ENCODE measurements around the gene EPB42. TPM values are rescaled to one million over a fixed set of nuclear protein-coding genes. Genes with fewer than 3 reads are reported as not detected.
A peak's percentile ranks its signal among the peaks of the same experiment; 100 is the strongest.

Gene EPB42
- total RNA-seq, 4 donors from 2014 or later, result not detected

DNA sequence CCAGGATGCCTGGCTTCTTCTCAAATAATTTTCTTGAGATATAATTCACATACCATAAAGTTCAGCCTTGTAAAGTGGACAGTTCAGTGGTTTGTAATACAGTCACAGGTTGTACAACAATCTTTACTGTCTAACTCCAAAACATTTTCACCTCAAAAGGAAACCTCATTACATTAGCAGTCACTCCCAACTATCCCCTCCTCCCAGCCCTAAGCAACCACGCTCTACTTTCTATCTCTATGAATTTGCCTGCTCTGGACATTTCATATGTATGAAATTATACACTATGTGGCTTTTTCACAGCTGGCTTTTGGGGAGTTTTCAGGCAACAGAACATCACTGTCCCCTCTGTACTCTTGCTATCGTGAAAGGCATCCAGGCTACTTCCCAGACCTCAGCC lies 28.4 kb upstream of the EPB42 start:
- DNase-seq (ENCODE audit: low spot score in 2 of 2), result no peak
- Histone ChIP-seq H3K27me3 (no peaks in the 10 kb centered on the region), H3K36me3 (no peaks in the 10 kb centered on the region), H3K27ac (peak overlapping the region; percentile 15), H3K9me3 (no peaks in the 10 kb centered on the region), H3K4me3 (no peak overlapping the region), H3K4me1 (peaks cover 24% of the 10 kb centered on the region)
- 68% methylated on average over 2 of the region's 2 CpGs for WGBS
- TF ChIP-seq EP300 (IDR thresholded peaks at IDR 0.05), result no peak
- TF ChIP-seq POLR2A (IDR thresholded peaks at IDR 0.05), result no peak
- TF ChIP-seq, protein P1, sequence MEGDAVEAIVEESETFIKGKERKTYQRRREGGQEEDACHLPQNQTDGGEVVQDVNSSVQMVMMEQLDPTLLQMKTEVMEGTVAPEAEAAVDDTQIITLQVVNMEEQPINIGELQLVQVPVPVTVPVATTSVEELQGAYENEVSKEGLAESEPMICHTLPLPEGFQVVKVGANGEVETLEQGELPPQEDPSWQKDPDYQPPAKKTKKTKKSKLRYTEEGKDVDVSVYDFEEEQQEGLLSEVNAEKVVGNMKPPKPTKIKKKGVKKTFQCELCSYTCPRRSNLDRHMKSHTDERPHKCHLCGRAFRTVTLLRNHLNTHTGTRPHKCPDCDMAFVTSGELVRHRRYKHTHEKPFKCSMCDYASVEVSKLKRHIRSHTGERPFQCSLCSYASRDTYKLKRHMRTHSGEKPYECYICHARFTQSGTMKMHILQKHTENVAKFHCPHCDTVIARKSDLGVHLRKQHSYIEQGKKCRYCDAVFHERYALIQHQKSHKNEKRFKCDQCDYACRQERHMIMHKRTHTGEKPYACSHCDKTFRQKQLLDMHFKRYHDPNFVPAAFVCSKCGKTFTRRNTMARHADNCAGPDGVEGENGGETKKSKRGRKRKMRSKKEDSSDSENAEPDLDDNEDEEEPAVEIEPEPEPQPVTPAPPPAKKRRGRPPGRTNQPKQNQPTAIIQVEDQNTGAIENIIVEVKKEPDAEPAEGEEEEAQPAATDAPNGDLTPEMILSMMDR (IDR thresholded peaks at IDR 0.05), result no peak
- no peak for TF ChIP-seq POLR2AphosphoS5 (IDR thresholded peaks at IDR 0.05)

DNA sequence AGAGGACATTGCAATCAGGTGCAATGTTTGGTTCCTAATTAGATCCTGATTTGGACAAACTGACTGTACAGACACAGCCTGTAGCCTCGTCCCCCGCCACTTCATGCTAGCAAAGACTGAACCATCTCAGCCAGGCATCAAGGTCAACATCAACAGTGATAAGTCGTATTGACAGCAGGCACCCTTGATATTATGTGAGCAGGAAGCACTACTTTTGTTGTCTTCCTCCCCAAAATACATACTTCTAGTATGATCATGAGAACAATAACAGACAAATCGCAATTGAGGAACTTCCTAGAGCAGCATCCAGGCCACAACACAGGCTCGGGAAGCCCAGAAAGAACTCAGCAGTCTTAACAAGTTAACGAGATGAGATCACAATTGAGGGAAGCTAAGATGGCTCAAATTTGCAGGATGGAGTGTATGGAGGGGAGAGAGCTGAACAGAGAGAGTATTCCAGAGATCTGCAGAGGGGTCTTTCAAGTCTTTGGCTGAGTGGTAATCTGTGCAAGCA lies 25.5 kb upstream of the EPB42 start:
- no peak for DNase-seq (ENCODE audit: low spot score in 2 of 2)
- WGBS, result 77% methylated on average over 6 of the region's 6 CpGs
- no peak for TF ChIP-seq POLR2A (IDR thresholded peaks at IDR 0.05)
- TF ChIP-seq, protein P1 (IDR thresholded peaks at IDR 0.05), result no peak
- no peak for TF ChIP-seq POLR2AphosphoS5 (IDR thresholded peaks at IDR 0.05)
- TF ChIP-seq EP300 (IDR thresholded peaks at IDR 0.05), result no peak

DNA sequence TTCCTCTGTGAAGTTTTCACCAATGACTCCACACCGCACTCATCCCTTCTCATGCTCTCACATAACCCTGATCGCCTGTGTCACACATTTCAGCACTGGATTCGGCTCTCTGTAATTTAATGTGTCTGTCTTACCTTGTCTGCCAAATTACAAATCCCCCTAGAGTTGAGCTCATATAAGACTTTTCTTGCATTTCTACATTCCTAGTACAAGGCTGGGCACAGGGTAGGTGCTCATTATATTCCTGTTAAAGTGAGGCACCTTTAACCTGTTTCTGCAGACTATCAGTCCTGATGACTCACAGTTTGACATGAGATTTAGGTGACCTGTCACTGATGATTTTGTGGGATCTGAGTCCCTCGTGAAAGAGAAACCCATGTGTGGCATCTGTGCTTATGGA lies 23.3 kb upstream of the EPB42 start:
- WGBS, result 72% methylated on average over 4 of the region's 4 CpGs
- Histone ChIP-seq H3K4me3 (no peak overlapping the region), H3K36me3 (no peaks in the 10 kb centered on the region), H3K27me3 (no peaks in the 10 kb centered on the region), H3K4me1 (peaks cover 33% of the 10 kb centered on the region), H3K9me3 (no peaks in the 10 kb centered on the region), H3K27ac (no peak overlapping the region)
- TF ChIP-seq POLR2AphosphoS5 (IDR thresholded peaks at IDR 0.05) (no peak), POLR2A (IDR thresholded peaks at IDR 0.05) (no peak), EP300 (IDR thresholded peaks at IDR 0.05) (no peak)
- TF ChIP-seq, protein P1 (IDR thresholded peaks at IDR 0.05), result no peak
- no peak for DNase-seq (ENCODE audit: low spot score in 2 of 2)

More for the DNA sequence above, 25.5 kb upstream of the EPB42 start:
- Histone ChIP-seq H3K27me3 (no peaks in the 10 kb centered on the region), H3K9me3 (no peaks in the 10 kb centered on the region), H3K36me3 (no peaks in the 10 kb centered on the region), H3K4me1 (peaks cover 19% of the 10 kb centered on the region), H3K27ac (no peak overlapping the region), H3K4me3 (no peak overlapping the region)

DNA sequence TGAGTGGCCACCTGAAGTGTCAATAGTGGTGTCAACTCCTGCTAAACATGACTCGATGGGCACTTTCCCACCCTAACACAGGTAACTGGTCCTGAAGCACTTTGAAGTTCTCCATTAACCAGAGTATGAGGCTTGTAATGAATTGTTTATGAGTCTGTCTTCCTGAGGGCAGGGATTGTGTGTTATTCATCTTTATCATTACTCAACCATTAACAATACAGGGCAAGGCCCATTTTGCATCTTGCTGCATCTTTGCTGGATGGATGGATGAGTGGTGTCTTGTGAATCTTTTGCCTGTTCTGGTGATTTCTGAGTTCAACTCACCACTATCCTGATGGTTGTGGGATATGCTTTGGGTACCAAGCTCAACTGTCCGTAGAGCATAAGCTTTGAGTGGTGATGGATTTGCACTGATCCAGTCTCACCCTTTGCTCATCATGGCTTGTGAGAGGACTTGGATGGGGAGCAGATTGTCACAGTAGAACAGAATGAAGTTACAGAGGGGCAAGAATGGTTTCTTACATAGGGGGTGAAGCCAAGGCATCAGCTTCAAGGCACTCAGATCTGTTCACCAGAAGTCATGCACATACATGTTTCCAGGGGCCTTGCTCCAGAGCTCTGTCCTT lies 22.3 kb upstream of the EPB42 start:
- no peak for DNase-seq (ENCODE audit: low spot score in 2 of 2)
- WGBS, result 86% methylated on average over 2 of the region's 2 CpGs
- H3K27ac ChIP-seq, result peak overlapping the region; percentile 6

DNA sequence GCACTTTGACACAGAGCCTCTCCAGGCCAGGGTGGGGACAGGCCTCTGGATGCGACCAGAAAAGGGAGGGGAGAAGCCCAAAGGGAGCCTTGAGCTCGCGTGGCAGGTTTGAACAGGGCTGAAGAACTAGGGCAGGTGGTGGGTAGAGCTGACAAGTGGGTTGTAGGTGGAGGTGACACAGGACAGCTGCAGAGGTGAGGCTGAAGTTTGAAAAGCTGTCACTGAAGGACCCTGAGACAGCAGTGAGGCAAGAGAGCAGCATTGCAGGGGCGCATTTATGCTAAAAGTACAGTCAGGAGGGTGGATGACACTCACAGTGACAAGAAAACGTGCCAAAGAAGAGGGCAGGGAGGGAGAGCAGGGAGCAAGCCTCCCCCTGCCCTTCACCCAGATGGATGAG lies 21.8 kb upstream of the EPB42 start:
- Histone ChIP-seq H3K4me1 (peaks cover 44% of the 10 kb centered on the region), H3K27ac (peak overlapping the region; percentile 6), H3K36me3 (no peaks in the 10 kb centered on the region), H3K9me3 (no peaks in the 10 kb centered on the region), H3K27me3 (no peaks in the 10 kb centered on the region), H3K4me3 (no peak overlapping the region)
- WGBS, result 58% methylated on average over 5 of the region's 5 CpGs
- TF ChIP-seq POLR2A (IDR thresholded peaks at IDR 0.05) (no peak), EP300 (IDR thresholded peaks at IDR 0.05) (no peak), POLR2AphosphoS5 (IDR thresholded peaks at IDR 0.05) (no peak)
- TF ChIP-seq, protein P1 (IDR thresholded peaks at IDR 0.05), result no peak
- no peak for DNase-seq (ENCODE audit: low spot score in 2 of 2)

More for the DNA sequence above, 22.3 kb upstream of the EPB42 start:
- no peaks in the 10 kb centered on the region for H3K27me3 ChIP-seq
- H3K4me3 ChIP-seq, result no peak overlapping the region
- TF ChIP-seq POLR2A (IDR thresholded peaks at IDR 0.05) (no peak), EP300 (IDR thresholded peaks at IDR 0.05) (no peak), POLR2AphosphoS5 (IDR thresholded peaks at IDR 0.05) (no peak)
- TF ChIP-seq, protein P1 (IDR thresholded peaks at IDR 0.05), result no peak
- no peaks in the 10 kb centered on the region for H3K36me3 ChIP-seq
- H3K4me1 ChIP-seq, result peaks cover 41% of the 10 kb centered on the region
- no peaks in the 10 kb centered on the region for H3K9me3 ChIP-seq
